Renal cortical epithelial cell (primary cell): ENCODE data around the gene VTN. TPM values are rescaled to one million over a fixed set of nuclear protein-coding genes. Genes with fewer than 3 reads are reported as not detected.

Experiments
- DNase-seq: peaks from one replicate; pipeline ENCODE4 v3.0.0-alpha.2; 2011; ENCODE audit warnings: low read depth
- total RNA-seq: library from RNA; depleted of rRNA; stranded (reverse); fragments of >200 nt; gene quantifications from 2 replicates; pipeline ENCODE4 v1.2.3, GENCODE V29; 2014

VTN gene, protein sequence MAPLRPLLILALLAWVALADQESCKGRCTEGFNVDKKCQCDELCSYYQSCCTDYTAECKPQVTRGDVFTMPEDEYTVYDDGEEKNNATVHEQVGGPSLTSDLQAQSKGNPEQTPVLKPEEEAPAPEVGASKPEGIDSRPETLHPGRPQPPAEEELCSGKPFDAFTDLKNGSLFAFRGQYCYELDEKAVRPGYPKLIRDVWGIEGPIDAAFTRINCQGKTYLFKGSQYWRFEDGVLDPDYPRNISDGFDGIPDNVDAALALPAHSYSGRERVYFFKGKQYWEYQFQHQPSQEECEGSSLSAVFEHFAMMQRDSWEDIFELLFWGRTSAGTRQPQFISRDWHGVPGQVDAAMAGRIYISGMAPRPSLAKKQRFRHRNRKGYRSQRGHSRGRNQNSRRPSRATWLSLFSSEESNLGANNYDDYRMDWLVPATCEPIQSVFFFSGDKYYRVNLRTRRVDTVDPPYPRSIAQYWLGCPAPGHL
- not detected in 2 replicates for total RNA-seq

DNA sequence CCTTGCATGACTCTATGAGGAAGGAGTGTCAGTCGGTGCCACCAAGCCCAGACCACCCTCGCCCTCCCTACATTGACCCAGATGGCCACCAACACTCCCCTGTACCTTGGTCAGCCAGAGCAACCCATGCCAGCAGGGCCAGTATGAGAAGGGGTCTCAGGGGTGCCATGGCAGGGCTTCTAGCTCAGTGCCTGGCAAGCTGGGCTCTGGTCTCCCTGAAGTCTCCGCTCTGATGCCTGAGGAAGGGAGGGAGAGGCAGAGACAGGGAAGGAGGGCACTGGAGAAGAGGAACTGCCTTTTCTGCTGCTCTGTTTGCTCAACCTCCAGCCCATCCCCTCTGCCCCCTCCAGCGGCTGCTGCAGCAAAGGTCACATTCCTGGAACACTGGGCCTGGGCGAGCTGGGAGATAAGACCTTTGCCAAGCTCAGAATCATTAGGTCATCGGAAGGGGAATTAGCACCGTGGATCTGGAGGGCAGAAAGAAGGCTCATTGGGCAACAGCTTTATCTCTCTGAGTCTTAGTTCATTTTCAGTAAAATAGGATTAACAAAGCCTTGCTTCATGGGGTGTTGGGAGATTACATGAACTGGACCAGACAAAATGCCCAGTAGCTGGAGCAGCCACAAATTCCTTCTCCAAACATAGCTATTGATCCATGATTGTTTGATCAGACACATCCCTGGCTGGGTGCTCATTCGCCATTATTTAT, at the start of gene VTN:
VTN (minus strand) TSS at position 273 of the 709 bp plus-strand sequence; CDS start at position 169, 104 bp downstream.
- no peak for DNase-seq

DNA sequence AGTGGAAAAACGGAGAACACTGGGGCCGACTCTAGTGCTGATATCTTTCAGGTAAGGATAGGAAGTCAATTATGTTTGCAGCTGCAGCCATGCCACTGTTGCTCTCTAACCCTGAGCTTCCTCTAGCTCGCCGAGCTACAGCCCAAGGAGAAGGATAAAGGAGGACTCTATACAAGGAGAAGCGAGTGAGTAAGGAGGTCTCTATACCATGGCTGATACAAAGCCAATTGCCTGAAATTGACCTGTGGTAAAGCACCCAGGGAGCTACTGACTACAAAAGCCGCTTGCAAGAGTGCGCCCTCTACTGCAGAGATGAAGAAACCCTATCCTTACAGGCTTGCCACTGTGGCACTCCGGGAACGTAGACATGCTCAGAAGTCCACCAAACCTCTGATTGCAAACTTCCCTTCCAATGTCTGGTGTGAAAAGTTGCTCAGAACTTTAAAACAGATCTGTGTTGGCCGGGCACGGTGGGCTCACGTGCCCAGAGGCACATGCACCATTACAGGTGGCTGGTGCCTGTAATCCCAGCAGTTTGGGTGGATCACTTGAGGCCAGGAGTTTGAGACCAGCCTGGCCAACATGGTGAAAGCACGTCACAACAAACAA, 46.7 kb upstream of the VTN start:
- DNase-seq, result peak; percentile 66

DNA sequence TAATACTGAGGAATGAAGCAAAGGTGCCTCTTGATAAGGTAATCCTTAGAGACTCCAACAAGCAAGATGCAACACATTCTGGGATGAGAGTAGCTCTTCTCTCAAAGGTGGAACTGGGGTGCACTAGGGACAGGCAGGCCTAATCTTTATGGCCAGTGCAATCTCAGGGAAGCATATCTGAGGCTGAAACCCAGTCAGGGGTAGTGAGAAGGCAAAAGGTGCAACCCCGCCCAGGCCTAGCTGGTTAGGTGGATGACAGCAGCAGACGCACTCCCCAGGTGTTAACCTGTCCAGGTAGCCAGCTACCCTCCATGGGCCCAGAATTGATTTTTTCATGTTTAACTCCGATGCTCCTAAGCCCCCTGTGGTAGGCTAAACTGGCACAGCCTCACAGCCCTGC, 45.8 kb upstream of the VTN start:
- DNase-seq, result no peak

DNA sequence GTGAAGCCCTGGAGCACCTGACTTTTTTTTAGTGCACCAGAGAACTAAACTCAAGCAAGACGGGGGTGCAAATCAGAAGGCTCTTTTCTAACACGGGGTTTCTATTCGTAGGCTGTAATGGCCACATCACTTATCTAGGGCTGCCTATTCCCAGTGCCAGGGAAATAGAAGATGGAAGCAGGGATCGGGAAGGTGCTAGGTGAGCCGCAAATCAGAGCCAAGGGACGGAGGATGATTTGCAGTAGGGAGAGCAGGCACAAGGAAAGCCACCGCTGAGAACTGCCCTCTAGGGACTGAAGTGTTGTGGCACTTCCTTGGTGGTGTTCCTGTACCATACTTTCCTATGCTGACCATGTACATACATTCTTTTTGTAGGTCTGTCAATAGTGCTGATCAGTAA, 43.7 kb upstream of the VTN start:
- DNase-seq, result no peak

DNA sequence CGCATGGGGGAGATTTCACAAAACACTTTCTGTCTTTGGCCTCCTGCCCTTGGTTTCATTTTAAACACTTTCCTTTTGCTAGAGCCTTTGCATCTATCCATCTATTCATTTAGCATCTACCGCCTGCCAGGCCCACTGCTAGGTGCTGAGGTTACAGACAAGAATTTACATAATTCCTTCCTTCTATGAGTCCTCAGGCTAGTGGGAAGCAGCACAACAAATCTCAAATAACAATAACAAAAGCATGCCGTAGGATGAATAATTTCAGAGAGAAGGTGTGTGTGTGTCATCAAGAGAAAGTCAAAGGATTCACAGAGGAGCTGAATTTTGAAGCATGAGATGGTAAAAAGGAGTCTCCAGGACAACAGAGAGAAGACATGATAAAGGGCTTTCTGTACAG, 42.0 kb upstream of the VTN start:
- DNase-seq, result no peak

DNA sequence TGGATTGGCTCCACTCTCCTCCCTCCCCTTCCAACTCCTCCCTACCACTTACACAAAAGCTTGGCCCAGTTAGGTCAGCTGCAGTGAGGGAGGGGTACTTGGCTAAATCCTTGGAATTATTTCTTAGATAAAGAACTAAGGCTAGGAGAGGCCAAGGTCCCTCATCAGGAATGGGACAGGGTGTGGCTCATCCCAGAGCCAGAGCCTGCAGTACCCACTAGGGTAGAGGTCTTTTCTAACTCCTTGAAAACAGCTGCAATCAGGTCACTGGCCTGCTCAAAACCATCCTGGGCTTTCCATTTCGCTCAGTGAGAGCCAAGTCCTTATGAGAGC, 37.8 kb upstream of the VTN start:
- no peak for DNase-seq

DNA sequence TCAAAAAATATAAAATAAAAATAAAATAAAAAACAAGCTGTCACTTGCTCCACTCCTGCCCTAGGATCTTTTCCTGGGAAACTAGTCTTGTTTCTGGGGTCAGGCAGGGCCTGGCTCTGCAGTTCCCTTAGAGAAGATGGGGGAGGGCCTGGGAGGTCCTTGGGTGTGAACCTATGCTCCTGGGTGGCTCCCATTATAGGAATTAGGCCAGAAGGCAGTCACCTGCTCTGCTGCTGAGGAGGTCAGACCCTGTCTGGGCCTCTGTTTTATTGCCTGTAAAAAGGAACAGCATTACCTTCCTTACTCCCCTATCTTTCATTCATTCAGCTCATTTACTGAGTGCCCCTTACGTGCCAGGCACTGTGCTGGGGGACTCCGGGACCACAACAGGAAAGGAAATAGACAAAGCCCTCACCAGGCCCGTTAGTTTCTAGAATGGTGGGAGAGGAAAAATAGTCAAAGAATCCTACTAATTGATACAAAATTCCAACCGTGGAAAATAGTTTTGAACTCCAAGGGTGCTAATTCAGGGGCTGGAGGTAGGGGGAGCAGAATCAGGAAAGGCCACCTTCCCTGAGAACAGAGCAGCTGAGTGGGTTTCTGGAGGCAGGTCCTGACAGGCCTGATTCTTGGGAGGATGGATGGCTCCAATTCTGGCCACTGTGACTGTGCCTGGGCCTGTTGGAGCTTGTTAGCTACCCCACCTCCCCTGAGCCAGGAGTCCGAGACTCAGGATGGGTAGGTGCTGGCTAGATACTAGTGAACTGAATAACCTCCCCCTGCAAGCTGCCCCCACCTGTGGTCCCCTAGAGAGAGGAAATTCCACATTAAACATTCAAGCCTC, 37.2 kb upstream of the VTN start:
- no peak for DNase-seq

DNA sequence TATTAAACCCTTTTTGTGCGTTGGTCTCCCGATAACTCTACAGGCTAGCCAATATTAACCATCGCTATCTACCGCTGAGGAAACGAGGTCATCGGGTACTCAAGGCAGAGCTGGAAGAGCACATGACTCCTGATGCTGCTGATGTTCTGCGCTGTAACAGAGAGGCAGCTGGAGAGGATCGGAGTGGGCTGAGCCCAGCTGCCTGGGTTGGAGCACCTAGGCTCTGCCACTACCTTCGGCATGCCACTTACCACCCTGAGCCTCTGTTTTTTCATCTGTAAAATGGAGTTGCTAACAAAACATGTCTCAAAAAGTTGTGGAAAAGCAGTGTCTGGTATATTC, 36.3 kb upstream of the VTN start:
- no peak for DNase-seq

DNA sequence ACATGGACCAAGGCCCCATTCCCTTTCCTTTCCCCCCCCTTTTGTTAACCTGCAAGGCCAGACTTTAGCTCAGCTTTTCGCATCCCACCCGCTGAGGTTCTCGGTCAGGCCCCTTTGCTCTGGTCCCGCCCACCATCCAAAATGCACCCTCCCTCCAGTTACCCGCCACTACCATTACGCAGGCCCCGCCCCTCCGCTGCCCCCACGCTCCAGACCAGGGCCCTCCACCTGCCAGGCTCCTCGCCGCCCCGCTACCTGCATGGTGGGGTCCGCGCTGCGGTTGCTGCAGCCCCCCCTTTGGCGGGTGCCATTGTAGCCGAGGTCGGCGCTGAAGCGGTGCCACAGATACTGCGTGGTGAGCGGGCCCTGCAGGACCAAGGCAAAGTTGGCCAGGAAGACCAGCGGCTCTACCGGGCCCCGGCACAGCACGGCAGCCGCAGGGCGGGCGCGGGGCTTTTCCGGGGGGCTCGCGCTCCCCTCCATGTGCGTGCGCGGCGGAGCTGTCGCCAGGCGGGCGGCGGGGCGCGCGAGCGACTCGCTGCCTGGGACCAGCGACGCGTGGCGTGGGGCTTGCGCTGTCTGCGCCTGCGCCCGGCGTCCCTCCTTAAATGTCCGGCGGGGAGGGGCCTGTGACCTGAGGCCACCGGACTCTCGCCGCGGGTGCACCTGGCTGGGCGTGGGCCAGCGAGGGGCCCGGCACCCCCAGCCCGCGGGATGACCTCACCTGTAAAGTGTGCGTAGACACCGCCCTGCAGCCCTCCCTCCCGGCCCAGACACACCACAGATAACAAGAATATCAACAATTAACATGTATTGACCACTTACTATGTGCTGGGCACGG, 35.7 kb upstream of the VTN start, which contains the start of gene SLC46A1:
SLC46A1 (minus strand) TSS at position 581 of the 841 bp plus-strand sequence; CDS start at position 483, 98 bp downstream.
- no peak for DNase-seq

DNA sequence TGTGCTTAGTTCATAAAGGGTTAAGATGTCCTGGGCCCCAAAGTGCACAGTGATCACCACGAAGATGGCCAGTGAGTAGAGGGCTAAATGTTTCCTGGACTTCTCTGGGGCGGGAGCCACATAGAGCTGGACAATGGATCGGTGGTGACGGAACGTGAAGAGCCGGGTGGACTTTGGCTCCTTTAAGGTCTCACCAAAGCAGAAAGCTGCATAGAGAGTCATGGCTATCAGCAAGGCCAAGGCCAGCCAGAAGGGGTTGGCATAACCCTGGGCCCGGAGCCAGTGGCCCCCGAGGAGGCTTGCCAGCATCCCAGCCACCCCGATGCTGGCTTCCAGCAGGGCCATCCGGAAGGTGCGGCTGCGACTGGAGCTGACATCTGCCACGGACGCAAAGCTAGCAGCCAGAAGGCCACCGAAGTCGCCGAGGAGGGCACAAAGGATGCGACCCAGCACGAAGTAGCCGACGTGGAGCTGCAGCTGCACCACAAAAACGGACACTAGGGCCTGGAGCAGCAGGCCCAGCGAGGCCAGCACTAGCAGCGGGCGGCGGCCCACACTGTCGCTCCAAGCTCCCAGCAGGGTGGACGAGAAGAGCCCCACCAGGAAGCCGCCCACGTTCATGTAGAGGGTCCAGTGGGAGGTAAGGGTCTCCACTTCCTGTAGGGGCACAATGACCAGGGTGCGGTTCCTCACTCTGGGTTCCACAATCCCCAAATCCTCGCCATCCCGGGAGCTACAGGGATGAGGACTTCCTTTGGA, 34.9 kb upstream of the VTN start:
- DNase-seq, result no peak

DNA sequence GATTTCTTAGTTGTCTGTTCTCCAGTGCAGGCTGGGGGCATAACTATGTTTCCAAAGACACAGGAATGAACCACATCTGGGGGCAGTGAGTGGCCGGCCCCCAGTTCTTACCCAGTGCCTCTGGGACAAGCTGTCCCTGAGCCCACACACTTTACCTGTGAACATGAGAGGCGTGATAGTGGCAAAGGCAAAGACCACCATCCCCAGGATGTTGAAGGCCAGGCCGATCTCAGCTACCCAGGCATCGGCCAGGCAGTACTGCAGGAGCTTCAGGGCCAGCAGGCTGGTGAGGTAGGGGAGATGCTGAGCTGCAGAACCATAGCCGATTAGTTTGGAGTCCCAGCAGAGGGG, 34.3 kb upstream of the VTN start:
- no peak for DNase-seq

DNA sequence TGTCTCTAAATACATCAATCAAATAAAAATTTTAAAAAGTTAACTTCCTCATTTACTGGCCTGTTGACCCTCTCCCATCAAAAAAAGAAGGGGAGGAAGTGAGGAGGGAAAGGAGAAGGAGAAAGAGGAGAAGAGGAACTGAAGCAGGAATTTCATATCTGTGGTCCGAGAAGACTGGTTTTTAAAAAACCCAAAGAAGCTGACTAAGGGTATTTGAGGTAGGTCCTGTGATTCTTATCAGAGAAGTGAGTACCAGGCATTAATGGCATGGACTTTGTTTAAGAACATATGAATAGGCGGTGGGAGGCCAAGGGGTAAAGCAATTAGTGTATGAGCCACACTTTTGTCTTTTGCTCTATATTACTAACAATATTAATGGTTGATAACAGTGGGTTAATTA, 33.9 kb upstream of the VTN start:
- no peak for DNase-seq

DNA sequence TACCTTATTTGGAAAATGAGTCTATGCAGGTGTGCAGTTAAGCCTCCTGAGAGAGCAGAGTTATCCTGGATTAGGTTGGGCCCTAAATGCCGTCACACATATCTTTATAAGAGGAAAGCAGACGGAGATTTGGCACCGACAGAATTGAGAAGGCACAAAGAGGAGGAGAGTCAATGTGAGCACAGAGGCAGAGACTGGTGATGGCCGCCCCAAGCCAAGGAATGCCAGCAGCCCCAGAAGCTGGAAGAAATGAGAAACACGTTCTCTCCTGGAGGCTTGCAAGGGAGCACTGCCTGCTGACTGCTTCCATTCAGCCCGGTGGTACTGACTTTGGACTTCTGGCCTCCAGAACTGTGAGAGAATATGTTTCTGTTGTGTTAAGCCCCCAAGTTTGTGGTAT, 32.7 kb upstream of the VTN start:
- DNase-seq, result no peak

DNA sequence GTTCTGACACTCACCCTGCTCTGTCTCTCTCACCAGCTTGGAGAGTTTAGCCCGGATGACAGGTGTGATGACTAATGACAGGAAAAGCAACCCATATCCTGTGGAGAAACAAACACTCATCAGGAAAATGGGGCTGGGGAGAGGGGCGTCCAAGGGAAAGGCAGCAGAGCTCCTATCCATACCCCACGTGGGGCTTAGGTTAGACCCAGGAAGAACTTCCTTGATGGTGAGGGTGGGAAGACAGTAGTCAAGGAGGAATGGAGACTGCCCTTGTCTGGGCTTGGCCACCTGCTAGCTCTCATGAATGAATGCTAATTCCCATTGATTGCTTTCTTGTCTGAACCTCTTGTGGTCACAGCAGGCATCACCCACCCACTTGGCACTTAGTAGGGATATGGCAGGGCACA, 32.1 kb upstream of the VTN start:
- no peak for DNase-seq

DNA sequence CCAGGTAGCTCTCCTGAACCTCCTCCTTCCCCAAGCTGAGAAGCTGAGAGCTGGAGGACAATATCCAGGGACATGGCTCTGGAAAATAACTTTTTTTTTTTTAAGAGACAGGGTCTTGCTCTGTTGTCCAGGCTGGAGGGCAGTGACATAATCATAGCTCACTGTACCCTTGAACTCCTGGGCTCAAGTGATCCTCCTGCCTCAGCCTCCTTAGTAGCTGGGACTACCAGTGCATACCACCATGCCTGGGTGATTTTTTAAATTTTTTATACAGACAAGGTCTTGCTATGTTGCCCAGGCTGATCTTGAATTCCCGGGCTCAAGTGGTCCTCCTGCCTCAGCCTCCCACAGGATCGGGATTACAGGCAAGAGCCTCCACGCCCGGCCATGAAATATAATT, 29.7 kb upstream of the VTN start:
- DNase-seq, result no peak

DNA sequence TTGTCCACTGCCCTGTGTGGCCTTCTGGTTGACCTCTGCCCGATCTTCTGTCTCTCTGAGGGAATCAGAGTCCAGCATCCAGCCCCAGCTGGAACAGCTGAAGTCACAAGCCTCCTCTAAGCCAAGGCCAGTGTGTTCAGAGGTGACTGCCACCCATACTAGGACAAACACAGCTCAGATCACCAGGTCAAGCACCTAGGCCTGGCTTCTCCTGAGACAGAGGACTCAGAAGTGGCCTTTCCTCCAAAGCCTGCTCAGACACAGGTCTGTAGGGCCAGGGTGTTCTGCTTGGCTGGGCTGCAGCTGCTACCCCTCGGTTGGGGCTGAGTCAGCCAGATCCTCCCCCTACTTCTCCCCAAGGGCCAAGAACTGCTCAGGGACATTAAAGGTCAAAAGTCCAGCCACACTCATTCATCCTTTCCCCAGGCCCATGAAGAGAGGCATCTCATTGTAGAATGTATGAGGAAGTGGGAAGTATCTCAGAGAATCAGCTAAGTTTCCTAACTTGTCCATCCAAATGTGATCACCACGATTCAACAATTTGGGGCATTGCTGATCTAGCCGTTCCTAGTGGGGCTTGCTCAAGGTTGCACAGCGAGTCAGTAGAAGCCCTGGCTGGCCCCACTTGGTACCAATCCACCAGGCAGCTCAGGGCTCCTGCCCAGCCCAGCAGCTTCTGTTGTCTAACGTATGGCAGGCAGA, 28.3 kb upstream of the VTN start:
- peak; percentile 77 for DNase-seq

DNA sequence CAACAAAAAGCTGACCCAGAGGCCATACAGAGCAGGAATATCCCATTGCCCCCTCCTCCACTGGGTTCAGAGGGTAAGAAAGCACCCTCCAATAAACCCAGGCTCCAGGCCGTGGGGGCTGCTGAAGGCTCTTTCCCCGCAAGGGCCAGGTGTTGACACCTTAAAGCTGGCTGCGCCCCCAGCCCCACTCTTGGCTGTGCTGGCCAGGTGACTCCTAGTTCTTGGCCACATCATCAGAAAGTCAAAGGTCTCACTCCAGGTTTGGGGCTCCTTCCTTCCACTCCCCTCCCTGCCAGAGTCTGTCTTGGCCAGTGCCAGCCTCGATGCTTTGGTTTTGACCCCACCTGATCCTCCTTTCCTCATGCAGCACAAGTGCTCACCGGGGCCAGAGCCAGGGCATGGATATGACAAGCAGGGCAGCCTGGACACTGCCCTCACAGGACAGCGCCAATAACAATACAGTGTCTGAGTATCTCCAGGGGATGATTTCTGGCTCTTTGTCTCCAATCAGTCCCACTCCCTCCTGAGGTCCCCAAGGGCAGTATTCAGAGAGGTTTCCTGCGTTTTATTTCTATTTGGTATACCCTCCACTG, 27.7 kb upstream of the VTN start:
- no peak for DNase-seq

DNA sequence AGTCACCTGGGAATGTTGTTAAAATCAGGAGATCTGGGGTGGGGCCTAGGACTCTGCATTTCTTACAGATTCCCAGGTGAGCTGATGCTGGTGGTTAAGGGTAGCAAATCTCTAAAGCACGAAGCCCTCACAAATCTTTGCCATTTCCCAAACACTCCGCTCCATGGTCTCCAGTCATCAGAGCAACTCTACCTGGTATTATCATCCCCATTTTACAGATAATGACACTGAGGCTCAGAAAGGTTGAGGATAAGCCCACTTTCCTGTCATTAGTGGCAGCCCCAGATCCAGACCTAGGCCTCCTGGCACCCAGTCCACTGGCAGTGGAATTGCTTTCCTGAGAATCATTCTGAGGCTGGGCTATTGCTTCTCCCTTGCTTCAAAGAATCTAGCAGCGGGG, 27.2 kb upstream of the VTN start:
- no peak for DNase-seq

DNA sequence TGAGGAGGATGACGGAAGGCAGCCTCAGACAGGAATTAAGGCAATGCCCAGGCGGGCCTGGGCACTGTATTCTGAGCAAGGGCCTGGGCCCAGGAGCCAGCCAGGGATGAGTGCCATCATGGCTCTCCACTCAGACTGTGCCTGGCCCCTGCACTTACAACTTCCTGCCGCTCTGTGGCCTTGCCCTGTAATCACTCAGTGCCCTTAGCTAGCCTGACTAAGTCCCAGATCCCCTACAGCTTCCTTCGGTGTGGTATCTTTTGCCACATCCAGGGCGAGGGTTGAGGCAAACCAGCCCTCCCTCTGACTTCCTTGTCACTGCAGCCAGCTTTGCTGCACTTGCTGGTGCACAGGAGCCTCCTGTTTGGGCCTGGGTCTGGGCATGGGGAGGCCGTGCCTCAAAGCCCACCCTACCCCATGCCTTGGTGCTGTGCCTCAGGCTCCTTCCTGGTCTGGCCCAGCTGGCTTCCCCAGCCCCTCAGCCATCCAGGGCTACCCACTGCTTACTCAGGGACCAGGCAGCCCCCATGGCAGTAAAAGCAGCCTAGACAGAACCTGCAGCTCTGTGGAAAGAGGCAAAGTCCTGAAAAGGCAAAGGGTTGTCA, 26.6 kb upstream of the VTN start:
- DNase-seq, result no peak
